Caco-2 (cell line): ENCODE results near the gene WDR54. TPM values are rescaled to one million over a fixed set of nuclear protein-coding genes. Genes with fewer than 3 reads are reported as not detected.

Experiments used
- Bru-seq: library from RNA; stranded (reverse); fragments of 400-500 nt; gene quantifications from one replicate; lab custom pipeline; 2021; lab: Mats Ljungman, UMichigan
- BruChase-seq, 2 experiments: library from RNA; stranded (reverse); fragments of 400-500 nt; gene quantifications; one replicate each; lab custom pipeline; 2021; lab: Mats Ljungman, UMichigan
- BruUV-seq: library from RNA; stranded (reverse); fragments of 400-500 nt; replicated peaks from 2 replicates; lab custom pipeline; 2021; lab: Mats Ljungman, UMichigan
- CTCF ChIA-PET: fragments of 300-600 bp; sonication (Branson Sonifier 250); formaldehyde crosslinking; loops from one replicate; lab custom pipeline; 2022; ENCODE audit warnings: antibody characterized with exemption; lab: Charles Lee
- POLR2A ChIA-PET: fragments of 300-600 bp; sonication (Branson Sonifier 250); formaldehyde crosslinking; loops from one replicate; lab custom pipeline; 2022; ENCODE audit warnings: antibody characterized with exemption; lab: Charles Lee
- DNase-seq, 2 experiments: peaks; one replicate each; pipeline versions ENCODE4 v3.0.0 to v3.0.0-alpha.2; 2020 to 2022
- H3K27me3 ChIP-seq: replicated peaks from 2 replicates; pipeline ENCODE4 v1.6.0; 2011; ENCODE audit warnings: low read length; ENCODE audit not compliant: control insufficient read depth, insufficient read depth
- H3K36me3 ChIP-seq: 2 replicates; pipeline ENCODE4 v1.5.1; 2011; ENCODE audit warnings: low read length; ENCODE audit not compliant: control insufficient read depth, insufficient read depth
- H3K4me1 ChIP-seq: fragments of 250-450 bp; sonication (Bioruptor Pico); 2 replicates; pipeline ENCODE4 v1.5.1; 2020; ENCODE audit warnings: mild to moderate bottlenecking
- H3K4me3 ChIP-seq: 2 replicates; pipeline ENCODE4 v1.5.1; 2011; ENCODE audit warnings: low read depth, mild to moderate bottlenecking, control low read depth, low read length
- H3K9me3 ChIP-seq: fragments of 250-450 bp; sonication (Bioruptor Pico); 2 replicates; pipeline ENCODE4 v1.5.1; 2020; ENCODE audit warnings: mild to moderate bottlenecking, moderate library complexity
- H3K27ac Mint-ChIP-seq: one replicate; pipeline ENCODE4 v1.8.0; 2022; ENCODE audit warnings: mixed read lengths; ENCODE audit not compliant: unreplicated experiment
- H3K27me3 Mint-ChIP-seq: one replicate; pipeline ENCODE4 v1.8.0; 2022; ENCODE audit warnings: mixed read lengths; ENCODE audit not compliant: insufficient read depth, unreplicated experiment
- H3K36me3 Mint-ChIP-seq: one replicate; pipeline ENCODE4 v1.8.0; 2022; ENCODE audit warnings: mild to moderate bottlenecking, mixed read lengths; ENCODE audit not compliant: insufficient read depth, unreplicated experiment
- H3K4me1 Mint-ChIP-seq: one replicate; pipeline ENCODE4 v1.8.0; 2022; ENCODE audit warnings: low read depth, mixed read lengths; ENCODE audit not compliant: unreplicated experiment
- H3K4me3 Mint-ChIP-seq: one replicate; pipeline ENCODE4 v1.8.0; 2022; ENCODE audit warnings: mild to moderate bottlenecking, moderate library complexity, mixed read lengths; ENCODE audit not compliant: unreplicated experiment
- H3K9me3 Mint-ChIP-seq: one replicate; pipeline ENCODE4 v1.8.0; 2022; ENCODE audit warnings: mixed read lengths; ENCODE audit not compliant: unreplicated experiment
- CTCF ChIP-seq, 2 experiments: fragments of 200-600 bp in 1 of 2; IDR thresholded peaks; 1 replicate in 1 of 2; 2 replicates in 1 of 2; pipeline versions ENCODE4 v1.5.1 to v1.8.0; 2011 to 2022; ENCODE audit warnings: antibody characterized with exemption in 1 of 2, control low read depth in 1 of 2, inconsistent platforms in 1 of 2, low read depth in 1 of 2, low read length in 1 of 2, mild to moderate bottlenecking in 1 of 2, moderate library complexity in 1 of 2; ENCODE audit not compliant: insufficient read depth in 1 of 2, severe bottlenecking in 1 of 2, unreplicated experiment in 1 of 2
- intact Hi-C: fragments of 100-400 bp; cut with micrococcal nuclease; formaldehyde crosslinking; loops from one replicate; pipeline ENCODE4 v1.10.0; 2022; ENCODE audit not compliant: unreplicated experiment
- long read RNA-seq: library from polyadenylated mRNA; stranded (forward); transcript quantifications from one replicate; pipeline ENCODE4 v2.0.0, GENCODE V29; 2022
- total RNA-seq: library from RNA; stranded (reverse); gene quantifications from 2 replicates; pipeline ENCODE4 v1.2.3, GENCODE V29; 2022

WDR54 gene
- total RNA-seq (8.4 and 9.9 TPM in 2 replicates), Bru-seq, nascent RNA (percentile 37 among the genes with signal in this experiment), BruChase-seq, experiment 1, labeled RNA remaining after a 2-hour chase (percentile 34 among the genes with signal in this experiment), BruChase-seq, experiment 2, labeled RNA remaining after a 6-hour chase (percentile 39 among the genes with signal in this experiment)
- long read RNA-seq, transcript WDR54-201 (10 exons, 1,147 nt): major isoform, 8 of 13 reads
- long read RNA-seq, partial matches to known transcripts: 0 of 13 reads
- long read RNA-seq, other reads (novel, unspliced or antisense): 3 of 13 reads

- H3K27me3 ChIP-seq: no peaks in the 10 kb centered on the region
- DNase-seq: peak; percentile 86 to 93
- no peak for TF ChIP-seq CTCF (IDR thresholded peaks at IDR 0.05; ENCODE audit: insufficient read depth in 1 of 2, low read depth in 1 of 2, low read length in 1 of 2, severe bottlenecking in 1 of 2, unreplicated experiment in 1 of 2)
- peaks cover 14% of the 10 kb centered on the region for H3K4me1 Mint-ChIP-seq
- ChIA-PET CTCF (interaction anchor here (0.7 to 1.2 kb wide), 3 partner anchors 30 to 538 kb away, joined by 3 to 4 read pairs (median 3); partner anchors contain the start of gene WBP1), POLR2A (no interaction called here)
- peaks cover 12% of the 10 kb centered on the region for H3K27me3 Mint-ChIP-seq
- H3K9me3 Mint-ChIP-seq: no peaks in the 10 kb centered on the region
- peak within 1 kb of the TSS; percentile 96 for H3K4me3 Mint-ChIP-seq
- intact Hi-C loops: no loop called here
- H3K36me3 Mint-ChIP-seq: peaks cover 48% of the 10 kb centered on the region
- no peaks in the 10 kb centered on the region for H3K4me1 ChIP-seq
- H3K36me3 ChIP-seq: peaks cover 1% of the 10 kb centered on the region; the same call in 1 of the 2 replicates
- peak within 1 kb of the TSS; percentile 98 for H3K27ac Mint-ChIP-seq
- BruUV-seq: no TSS peak
- peak within 1 kb of the TSS; percentile 77 for H3K4me3 ChIP-seq
- H3K9me3 ChIP-seq: no peaks in the 10 kb centered on the region
Observed at GRCh38 chr2:74421221-74421870, at the start of gene WDR54, which contains the start of gene C2orf81. Gene WDR54 (plus strand): TSS chr2:74421730. CDS start chr2:74422154, 424 bp downstream. Gene C2orf81 (minus strand): TSS chr2:74421619. CDS start chr2:74421560, 59 bp downstream.

GRCh38 chr2:74372674-74373073 lies 48.9 kb upstream of the WDR54 start:
- H3K4me1 Mint-ChIP-seq: no peaks in the 10 kb centered on the region
- no peak overlapping the region for H3K27ac Mint-ChIP-seq
- H3K9me3 Mint-ChIP-seq: no peaks in the 10 kb centered on the region
- H3K27me3 Mint-ChIP-seq: no peaks in the 10 kb centered on the region
- ChIA-PET CTCF (no interaction called here), POLR2A (no interaction called here)
- DNase-seq: no peak
- Histone ChIP-seq H3K4me1 (no peaks in the 10 kb centered on the region), H3K4me3 (no peak overlapping the region), H3K36me3 (peaks cover 3% of the 10 kb centered on the region), H3K9me3 (no peaks in the 10 kb centered on the region), H3K27me3 (no peaks in the 10 kb centered on the region)
- H3K36me3 Mint-ChIP-seq: peaks cover 29% of the 10 kb centered on the region
- TF ChIP-seq CTCF (IDR thresholded peaks at IDR 0.05; ENCODE audit: insufficient read depth in 1 of 2, low read depth in 1 of 2, low read length in 1 of 2, severe bottlenecking in 1 of 2, unreplicated experiment in 1 of 2): no peak
- BruUV-seq: no TSS peak
- H3K4me3 Mint-ChIP-seq: no peak overlapping the region
- intact Hi-C loops: no loop called here

- Histone ChIP-seq H3K4me1 (no peaks in the 10 kb centered on the region), H3K9me3 (no peaks in the 10 kb centered on the region), H3K4me3 (no peak overlapping the region), H3K36me3 (peaks cover 2% of the 10 kb centered on the region), H3K27me3 (no peaks in the 10 kb centered on the region)
- no peak for TF ChIP-seq CTCF (IDR thresholded peaks at IDR 0.05; ENCODE audit: insufficient read depth in 1 of 2, low read depth in 1 of 2, low read length in 1 of 2, severe bottlenecking in 1 of 2, unreplicated experiment in 1 of 2)
- no TSS peak for BruUV-seq
- intact Hi-C loops: no loop called here
- no peaks in the 10 kb centered on the region for H3K4me1 Mint-ChIP-seq
- ChIA-PET CTCF (no interaction called here), POLR2A (no interaction called here)
- DNase-seq: no peak
- peaks cover 29% of the 10 kb centered on the region for H3K36me3 Mint-ChIP-seq
- no peaks in the 10 kb centered on the region for H3K9me3 Mint-ChIP-seq
- no peak overlapping the region for H3K4me3 Mint-ChIP-seq
- H3K27me3 Mint-ChIP-seq: no peaks in the 10 kb centered on the region
- H3K27ac Mint-ChIP-seq: no peak overlapping the region
Observed at GRCh38 chr2:74373221-74373676, 48.3 kb upstream of the WDR54 start.
